Nephron progenitor cell (in vitro differentiated cells): ENCODE results near the gene FNDC3B.

Source experiments
- DNase-seq: peaks from one replicate; pipeline ENCODE4 v3.0.0; 2021
- H3K27ac Mint-ChIP-seq: 2 replicates; pipeline ENCODE4 v1.8.0; 2021; ENCODE audit warnings: mild to moderate bottlenecking, moderate library complexity, mixed read lengths
- H3K27me3 Mint-ChIP-seq: 2 replicates; pipeline ENCODE4 v1.8.0; 2021; ENCODE audit warnings: mild to moderate bottlenecking, low read depth, mixed read lengths; ENCODE audit not compliant: poor library complexity
- H3K36me3 Mint-ChIP-seq: 2 replicates; pipeline ENCODE4 v1.8.0; 2021; ENCODE audit warnings: low read depth, mixed read lengths
- H3K4me1 Mint-ChIP-seq: 2 replicates; pipeline ENCODE4 v1.8.0; 2021; ENCODE audit warnings: mixed read lengths
- H3K4me3 Mint-ChIP-seq: 2 replicates; pipeline ENCODE4 v1.8.0; 2021; ENCODE audit warnings: mild to moderate bottlenecking, moderate library complexity, mixed read lengths
- H3K9me3 Mint-ChIP-seq: 2 replicates; pipeline ENCODE4 v1.8.0; 2021; ENCODE audit warnings: mild to moderate bottlenecking, moderate library complexity, mixed read lengths
- TF ChIP-seq, protein P1 (sequence below): fragments of 200-600 bp; sonication (generic); IDR thresholded peaks from 2 replicates; pipeline ENCODE4 v1.5.0; 2021; ENCODE audit warnings: antibody characterized with exemption

Gene FNDC3B

DNA sequence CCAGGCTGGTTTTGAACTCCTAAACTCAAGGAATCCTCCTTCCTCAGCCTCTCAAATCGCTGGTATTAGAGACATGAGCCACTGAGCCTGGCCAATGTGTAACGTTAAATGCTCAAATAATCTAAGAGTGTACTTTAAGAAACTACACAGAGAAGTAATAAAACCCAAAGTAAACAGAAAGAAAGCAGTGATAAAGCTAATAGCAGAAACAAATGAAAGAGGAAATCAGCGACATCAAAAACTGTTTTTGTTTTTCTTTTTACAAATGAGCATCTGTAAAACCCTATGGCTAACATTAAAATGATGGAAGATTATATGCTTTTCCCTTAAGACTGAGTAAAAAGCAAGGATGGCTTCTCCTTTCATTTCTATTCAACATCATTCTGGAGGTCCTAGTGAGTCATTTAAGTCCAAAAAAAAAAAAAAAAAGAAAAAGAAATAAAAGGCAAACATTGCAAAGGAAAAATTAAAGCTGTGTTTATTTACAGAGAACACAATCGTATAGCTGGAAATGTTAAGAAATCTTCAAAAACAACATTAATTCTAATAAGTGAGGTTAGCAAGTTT lies 36.8 kb upstream of the FNDC3B start:
- peaks cover 18% of the 10 kb centered on the region for H3K9me3 Mint-ChIP-seq
- H3K27me3 Mint-ChIP-seq: no peaks in the 10 kb centered on the region
- no peak overlapping the region for H3K4me3 Mint-ChIP-seq
- H3K4me1 Mint-ChIP-seq: no peaks in the 10 kb centered on the region
- no peak for DNase-seq
- TF ChIP-seq, protein P1, sequence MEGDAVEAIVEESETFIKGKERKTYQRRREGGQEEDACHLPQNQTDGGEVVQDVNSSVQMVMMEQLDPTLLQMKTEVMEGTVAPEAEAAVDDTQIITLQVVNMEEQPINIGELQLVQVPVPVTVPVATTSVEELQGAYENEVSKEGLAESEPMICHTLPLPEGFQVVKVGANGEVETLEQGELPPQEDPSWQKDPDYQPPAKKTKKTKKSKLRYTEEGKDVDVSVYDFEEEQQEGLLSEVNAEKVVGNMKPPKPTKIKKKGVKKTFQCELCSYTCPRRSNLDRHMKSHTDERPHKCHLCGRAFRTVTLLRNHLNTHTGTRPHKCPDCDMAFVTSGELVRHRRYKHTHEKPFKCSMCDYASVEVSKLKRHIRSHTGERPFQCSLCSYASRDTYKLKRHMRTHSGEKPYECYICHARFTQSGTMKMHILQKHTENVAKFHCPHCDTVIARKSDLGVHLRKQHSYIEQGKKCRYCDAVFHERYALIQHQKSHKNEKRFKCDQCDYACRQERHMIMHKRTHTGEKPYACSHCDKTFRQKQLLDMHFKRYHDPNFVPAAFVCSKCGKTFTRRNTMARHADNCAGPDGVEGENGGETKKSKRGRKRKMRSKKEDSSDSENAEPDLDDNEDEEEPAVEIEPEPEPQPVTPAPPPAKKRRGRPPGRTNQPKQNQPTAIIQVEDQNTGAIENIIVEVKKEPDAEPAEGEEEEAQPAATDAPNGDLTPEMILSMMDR: no peak
- peaks cover 9% of the 10 kb centered on the region for H3K36me3 Mint-ChIP-seq
- H3K27ac Mint-ChIP-seq: no peak overlapping the region

DNA sequence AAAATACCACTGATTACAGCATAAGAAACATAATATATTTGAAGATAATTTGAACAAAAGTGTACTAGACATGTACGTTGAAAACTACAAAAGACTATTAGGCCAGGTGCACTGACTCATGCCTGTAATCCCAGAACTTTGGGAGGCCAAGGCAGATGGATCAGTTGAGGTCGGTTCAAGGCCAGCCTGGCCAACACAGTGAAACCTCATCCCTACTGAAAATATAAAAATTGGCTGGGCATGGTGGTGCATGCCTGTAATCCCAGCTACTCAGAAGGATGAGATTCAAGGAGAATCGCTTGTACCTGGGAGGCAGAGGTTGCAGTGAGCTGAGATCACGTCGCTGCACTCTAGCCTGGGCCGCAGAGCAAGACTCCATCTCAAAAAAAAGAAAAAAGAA lies 36.2 kb upstream of the FNDC3B start:
- Mint-ChIP-seq H3K36me3 (peaks cover 4% of the 10 kb centered on the region), H3K27me3 (no peaks in the 10 kb centered on the region), H3K4me1 (no peaks in the 10 kb centered on the region), H3K4me3 (no peak overlapping the region), H3K27ac (no peak overlapping the region), H3K9me3 (peaks cover 13% of the 10 kb centered on the region)
- DNase-seq: no peak
- TF ChIP-seq, protein P1: no peak

DNA sequence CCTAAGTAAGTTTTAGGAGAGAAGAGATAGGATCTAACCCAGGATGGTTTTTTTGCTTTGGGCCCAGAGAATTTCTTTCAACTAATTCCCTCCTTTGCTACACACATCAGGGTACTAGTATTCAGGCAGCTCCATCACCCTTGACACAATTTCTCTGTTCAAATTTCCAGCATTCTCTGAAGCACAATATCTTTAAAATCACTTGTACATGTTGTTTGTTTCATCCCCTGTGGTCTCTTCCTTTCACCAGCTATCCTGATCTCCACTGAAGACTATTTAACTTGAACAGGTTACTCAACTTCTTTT lies 32.4 kb upstream of the FNDC3B start:
- Mint-ChIP-seq H3K27me3 (no peaks in the 10 kb centered on the region), H3K4me1 (peaks cover 10% of the 10 kb centered on the region), H3K9me3 (peaks cover 3% of the 10 kb centered on the region), H3K27ac (no peak overlapping the region), H3K36me3 (no peaks in the 10 kb centered on the region), H3K4me3 (no peak overlapping the region)
- TF ChIP-seq, protein P1: no peak
- DNase-seq: no peak

DNA sequence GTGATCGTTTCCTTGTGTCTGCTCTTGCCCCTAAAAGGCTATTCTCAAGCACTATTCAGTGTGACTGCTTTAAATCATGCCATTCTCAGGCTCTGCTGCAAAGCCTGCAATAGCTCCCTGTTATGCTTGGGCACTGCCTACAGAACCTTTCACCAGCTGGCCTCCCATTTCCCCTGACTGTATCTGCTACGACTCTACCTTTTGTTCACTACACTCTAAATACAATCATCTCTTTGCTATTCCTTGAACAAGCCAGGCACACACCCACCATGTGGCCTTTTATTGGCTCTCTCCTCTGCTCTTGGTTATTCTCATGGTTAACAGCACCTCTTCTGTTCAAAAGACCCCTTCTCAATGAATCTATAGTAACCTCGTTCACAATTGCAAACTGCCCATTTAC lies 29.6 kb upstream of the FNDC3B start:
- Mint-ChIP-seq H3K4me1 (peaks cover 10% of the 10 kb centered on the region), H3K9me3 (peaks cover 3% of the 10 kb centered on the region), H3K27me3 (no peaks in the 10 kb centered on the region), H3K27ac (peak overlapping the region; percentile 55), H3K36me3 (no peaks in the 10 kb centered on the region), H3K4me3 (no peak overlapping the region)
- DNase-seq: no peak
- TF ChIP-seq, protein P1: no peak

DNA sequence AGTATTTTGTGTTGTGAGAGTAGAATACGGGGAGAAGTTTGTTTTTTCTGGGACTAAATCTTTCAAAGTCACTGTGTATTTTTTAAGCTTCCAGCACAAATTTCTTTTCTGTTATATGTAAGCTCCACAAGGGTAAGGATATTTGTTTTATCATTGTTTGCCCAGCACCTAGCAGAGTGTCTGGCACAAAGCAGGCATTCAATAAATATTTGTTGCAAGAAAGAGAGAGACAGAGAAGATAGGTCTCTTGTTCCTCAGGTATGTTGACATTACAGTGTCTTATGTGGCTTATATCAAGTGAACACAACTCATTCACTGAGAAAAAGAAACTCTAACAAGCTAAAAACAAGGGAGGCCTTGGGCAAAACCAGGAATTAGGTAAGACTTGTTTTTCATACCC lies 26.6 kb upstream of the FNDC3B start:
- TF ChIP-seq, protein P1: no peak
- Mint-ChIP-seq H3K27me3 (no peaks in the 10 kb centered on the region), H3K36me3 (no peaks in the 10 kb centered on the region), H3K4me1 (peaks cover 10% of the 10 kb centered on the region), H3K9me3 (peaks cover 13% of the 10 kb centered on the region), H3K27ac (peak overlapping the region; percentile 19), H3K4me3 (no peak overlapping the region)
- DNase-seq: no peak

DNA sequence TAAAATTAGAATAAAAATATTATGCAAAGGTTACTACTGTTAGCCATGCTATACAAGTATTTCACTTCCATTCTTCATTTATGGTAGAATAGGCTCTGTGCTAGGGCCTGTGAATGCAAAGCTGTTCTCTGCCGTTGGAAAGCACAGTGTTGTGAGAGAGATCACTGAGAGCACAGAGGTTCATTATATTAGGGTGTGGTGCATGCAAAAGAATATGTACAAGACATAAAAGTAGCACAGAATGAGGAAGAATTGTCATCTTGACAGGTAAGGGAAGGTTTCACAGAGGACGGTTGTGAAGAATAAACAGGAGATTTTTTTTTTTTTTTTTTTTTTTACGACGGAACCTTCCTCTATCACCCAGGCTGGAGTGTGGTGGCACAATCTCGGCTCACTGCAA lies 25.2 kb upstream of the FNDC3B start:
- TF ChIP-seq, protein P1: no peak
- Mint-ChIP-seq H3K27me3 (no peaks in the 10 kb centered on the region), H3K27ac (no peak overlapping the region), H3K36me3 (no peaks in the 10 kb centered on the region), H3K4me3 (no peak overlapping the region), H3K4me1 (peaks cover 10% of the 10 kb centered on the region), H3K9me3 (peaks cover 26% of the 10 kb centered on the region)
- DNase-seq: no peak
